Epidermal melanocyte (primary cell): ENCODE results near the gene BIRC5.
"Not testable (repeated sequence)": the region's sequence is repeated elsewhere in the genome, so short reads cannot be mapped to it uniquely, and the experiment has no call there.

Source experiments
- DNase-seq: peaks from one replicate; pipeline ENCODE4 v3.0.0; 2011; ENCODE audit warnings: low spot score; ENCODE audit not compliant: insufficient read length

BIRC5 gene

DNA sequence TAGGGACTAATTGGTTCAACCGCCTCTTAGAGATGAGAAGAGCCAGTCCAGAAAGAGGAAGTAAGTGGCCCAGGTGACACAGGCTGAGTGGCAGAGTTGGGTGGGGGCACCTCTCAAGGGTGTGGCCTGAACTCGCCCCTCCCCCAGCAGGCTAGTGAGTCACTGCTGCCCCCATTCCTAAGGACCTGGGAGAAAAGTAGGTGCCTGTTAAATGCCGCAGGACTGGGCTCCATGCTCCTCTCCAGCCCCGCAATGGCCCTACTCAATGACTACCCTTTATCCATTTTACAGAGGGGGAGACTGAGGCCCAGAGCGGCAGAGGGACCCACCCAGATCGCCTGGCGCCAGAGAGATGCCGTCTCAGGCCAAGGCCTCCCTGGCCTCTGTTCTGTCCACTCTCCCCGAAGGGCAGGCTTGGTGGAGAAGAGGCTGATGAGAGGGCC, 25.5 kb downstream of the BIRC5 start:
- DNase-seq = no peak

- DNase-seq = no peak
These were observed 26.1 kb downstream of the BIRC5 start for GRCh38 chr17:78240012-78240655.

DNA sequence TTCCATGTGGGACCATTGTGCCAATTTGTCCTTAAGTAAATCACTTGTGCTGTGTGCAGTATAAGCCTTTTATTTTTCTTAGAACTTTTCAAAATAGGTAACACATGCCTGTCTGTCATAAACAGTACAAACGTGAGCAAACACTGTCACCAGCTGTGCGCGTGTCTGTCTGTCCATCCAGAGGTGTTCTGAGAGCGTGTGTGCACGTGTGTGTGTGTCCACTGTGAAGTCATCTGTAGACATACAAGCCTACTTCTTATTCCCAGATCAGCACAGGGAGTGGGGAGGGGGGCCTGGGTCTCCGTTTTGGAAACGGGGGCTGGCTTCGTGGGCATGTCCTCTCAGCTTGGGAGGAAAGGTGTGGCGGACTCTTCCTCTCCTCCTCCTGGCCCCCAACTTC, 26.8 kb downstream of the BIRC5 start:
- no peak for DNase-seq

- DNase-seq = no peak
These were observed 27.4 kb downstream of the BIRC5 start for GRCh38 chr17:78241277-78242023.

GRCh38 chr17:78242024-78242742, 28.1 kb downstream of the BIRC5 start:
- DNase-seq = no peak

- DNase-seq = no peak
These were observed 33.3 kb downstream of the BIRC5 start for GRCh38 chr17:78247304-78247703.

- no peak for DNase-seq
These were observed 34.2 kb downstream of the BIRC5 start for GRCh38 chr17:78248051-78248914.

DNA sequence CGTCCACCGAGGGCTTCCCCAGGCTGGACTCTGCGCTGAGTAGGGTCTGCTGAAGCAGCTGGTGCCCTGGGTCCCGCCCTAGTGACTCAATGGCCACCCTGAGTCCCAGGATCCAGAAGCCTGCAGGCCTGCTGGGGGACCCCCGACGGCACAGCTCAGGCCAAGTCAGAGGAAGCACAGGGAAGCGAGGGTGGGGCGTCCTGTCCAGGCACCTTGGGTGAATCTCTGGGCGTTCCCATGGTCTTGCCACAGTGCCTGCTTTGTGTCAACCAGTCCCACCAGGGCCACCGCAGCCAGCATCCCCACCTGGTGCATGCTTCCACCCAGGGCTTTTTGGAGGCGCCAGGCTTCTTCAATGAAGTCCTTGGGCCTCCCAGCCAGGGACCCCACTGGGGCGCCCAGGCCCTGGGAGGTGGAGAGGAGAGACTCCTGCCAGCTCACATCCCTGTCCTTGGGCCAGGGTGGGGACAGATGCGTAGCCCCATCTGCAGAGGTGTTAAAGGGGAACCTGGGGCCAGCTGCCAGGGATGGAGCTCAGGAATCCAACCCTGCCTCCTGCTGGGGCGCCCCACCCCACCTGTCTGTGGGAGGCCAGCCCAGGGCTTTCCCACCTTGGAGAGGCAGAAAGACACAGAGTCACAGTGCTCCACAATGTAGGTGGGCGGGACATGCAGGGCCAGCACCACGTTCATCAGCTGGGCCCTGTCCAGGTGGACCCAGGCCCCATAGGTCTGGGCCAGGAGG, 35.2 kb downstream of the BIRC5 start:
- no peak for DNase-seq

- no peak for DNase-seq
These were observed 36.1 kb downstream of the BIRC5 start for GRCh38 chr17:78249818-78250806.

DNA sequence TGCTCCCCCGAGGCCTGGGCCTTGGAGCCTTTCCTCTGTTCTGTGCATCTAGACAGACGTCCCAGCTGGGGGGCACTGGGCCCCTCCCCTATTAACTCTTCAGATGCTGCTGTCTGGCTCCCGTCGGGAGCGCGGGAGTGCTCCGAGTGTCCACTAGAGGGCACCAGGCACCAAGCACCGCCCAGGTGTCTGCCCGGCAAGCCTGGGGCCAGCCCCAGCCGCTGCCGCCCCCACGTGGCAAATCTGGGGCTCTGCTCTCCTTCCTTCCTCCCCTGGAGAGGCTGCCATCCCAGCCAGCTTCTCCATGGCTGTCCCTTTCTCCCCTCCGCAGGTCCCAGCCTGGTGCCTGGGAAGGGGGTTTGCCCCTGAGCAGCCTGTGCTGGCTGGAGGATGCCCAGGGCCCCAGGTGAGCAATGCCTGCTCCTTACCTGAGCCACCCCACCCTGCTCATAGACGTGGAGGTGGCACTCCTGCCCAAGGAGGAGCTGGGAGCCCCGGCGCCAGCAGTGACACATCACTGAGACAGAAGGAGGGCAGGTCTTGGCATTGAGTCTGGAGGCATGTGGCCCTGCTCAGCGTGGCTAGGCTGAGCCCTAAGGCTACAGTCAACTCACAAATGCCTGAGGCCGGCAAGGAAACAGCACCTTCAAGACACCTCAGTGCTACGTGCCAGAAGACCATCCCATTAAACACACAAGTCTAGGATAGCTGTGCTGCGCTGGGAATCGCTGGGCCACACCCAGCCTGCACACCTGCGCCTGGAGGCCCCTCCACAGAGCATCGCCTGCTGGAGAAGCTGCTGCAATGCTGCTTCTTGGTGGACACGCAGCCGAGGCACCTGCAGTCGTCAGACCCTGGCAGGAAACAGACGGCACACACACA, 37.1 kb downstream of the BIRC5 start:
- DNase-seq = peak; percentile 96

DNA sequence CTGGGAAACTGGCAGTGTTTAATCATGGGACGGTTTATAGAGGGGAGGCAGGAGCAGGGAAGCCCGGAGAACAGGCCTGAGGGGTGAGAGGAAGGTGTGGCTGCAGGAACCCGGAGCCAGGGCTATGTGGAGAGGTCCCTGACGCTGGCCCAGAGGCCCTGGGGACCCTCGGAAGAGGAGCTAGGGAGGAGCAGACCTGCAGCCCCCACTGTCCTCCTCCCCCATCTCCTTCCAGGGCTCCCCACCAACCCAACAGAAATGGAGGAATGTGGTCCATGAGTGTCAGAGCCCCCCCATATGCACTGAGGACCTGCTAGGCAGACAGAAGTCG, 37.7 kb downstream of the BIRC5 start:
- no peak for DNase-seq

DNA sequence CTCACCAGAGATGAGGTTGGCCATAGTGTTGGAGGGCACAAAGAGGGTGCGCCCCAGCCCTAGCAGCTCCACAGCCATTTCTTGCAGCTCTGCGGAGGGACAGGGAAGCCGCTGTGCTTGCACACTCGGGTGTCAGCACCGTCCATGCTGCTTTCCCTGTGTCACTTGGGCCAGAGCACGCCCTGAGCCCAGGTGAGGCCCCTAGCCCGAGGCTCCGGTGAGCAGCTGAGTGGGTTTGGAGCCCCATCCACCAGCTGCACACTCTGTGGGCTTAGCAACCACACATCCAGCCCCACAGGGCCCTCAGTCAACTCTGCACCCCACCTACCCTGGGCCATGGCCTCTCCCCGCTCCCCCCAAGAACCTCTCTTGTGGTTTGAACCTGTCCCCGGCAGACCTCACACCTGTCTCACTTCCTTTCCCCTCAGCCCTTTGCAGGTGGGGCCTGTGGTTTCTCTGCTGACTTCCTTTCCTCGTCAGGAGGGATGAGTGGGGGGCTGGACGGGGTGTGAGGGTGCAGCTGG, 38.1 kb downstream of the BIRC5 start:
- no peak for DNase-seq

GRCh38 chr17:78252701-78253635, 38.9 kb downstream of the BIRC5 start:
- DNase-seq = no peak

DNA sequence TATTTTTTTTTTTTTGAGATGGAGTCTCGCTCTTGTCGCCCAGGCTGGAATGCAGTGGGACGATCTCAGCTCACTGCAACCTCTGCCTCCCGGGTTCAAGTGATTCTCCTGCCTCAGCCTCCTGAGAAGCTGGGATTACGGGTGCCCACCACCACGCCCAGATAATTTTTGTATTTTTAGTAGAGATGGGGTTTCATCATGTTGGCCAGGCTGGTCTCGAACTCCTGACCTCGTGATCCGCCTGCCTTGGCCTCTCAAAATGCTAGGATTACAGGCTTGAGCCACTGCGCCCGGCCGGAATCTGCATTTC, 39.5 kb downstream of the BIRC5 start:
- DNase-seq = not testable (repeated sequence)

GRCh38 chr17:78253946-78254672, 40.1 kb downstream of the BIRC5 start:
- DNase-seq = peak; percentile 87

GRCh38 chr17:78255029-78255656, 41.1 kb downstream of the BIRC5 start:
- no peak for DNase-seq
